Endothelial cell of hepatic sinusoid (primary cell): ENCODE data around the gene SGMS1.
"Not testable (repeated sequence)": the region's sequence is repeated elsewhere in the genome, so short reads cannot be mapped to it uniquely, and the experiment has no call there.

ENCODE experiments used
- in situ Hi-C: cut with HindIII; loops from 2 replicates; pipeline ENCODE4 v1.10.0; 2017; ENCODE audit warnings: low sequenced_read_pairs

Gene SGMS1

DNA sequence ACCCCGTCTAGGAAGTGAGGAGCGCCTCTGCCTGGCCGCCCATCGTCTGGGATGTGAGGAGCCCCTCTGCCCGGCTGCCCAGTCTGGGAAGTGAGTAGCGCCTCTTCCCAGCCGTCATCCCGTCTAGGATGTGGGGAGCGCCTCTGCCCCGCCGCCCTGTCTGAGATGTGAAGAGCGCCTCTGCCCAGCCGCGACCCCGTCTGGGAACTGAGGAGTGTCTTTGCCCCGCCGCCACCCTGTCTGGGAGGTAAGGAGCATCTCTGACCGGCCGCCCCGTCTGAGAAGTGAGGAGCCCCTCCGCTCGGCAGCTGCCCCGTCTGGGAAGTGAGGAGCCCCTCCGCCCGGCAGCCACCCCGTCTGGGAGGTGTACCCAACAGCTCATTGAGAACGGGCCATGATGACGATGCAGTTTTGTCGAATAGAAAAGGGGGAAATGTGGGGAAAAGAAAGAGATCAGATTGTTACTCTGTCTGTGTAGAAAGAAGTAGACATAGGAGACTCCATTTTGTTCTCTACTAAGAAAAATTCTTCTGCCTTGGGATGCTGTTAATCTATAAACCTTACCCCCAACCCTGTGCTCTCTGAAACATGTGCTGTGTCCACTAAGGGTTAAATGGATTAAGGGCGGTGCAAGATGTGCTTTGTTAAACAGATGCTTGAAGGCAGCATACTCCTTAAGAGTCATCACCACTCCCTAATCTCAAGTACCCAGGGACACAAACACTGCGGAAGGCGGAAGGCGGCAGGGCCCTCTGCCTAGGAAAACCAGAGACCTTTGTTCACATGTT is 267.9 kb downstream of the SGMS1 start:
- in situ Hi-C loops, result not testable (repeated sequence)

DNA sequence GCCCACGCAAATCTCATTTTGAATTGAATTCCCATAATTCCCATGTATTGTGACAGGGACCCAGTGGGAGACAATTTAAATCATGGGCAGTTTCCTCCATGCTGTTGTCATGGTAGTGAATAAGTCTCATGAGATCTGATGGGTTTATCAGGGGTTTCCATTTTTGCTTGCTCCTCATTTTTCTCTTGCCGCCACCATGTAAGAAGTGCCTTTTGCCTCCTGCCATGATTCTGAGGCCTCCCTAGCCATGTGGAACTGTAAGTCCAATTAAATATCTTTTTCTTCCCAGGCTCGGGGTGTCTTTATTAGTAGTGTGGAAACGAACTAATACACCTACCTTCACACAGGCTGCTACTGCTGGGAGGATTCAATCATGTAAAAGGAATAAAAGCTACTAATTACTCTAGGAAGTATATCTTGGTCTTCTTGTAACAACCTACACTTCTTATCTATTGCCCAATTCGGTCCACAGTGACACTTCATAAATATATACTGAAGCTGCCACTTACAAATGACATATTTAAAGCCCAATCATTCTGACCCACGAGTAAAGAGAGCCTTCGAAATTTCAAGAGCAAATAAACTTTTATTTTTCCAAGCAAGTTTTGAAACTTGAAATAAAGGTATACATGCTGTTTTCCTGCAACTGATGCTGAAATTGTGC is 272.1 kb downstream of the SGMS1 start:
- in situ Hi-C loops, result no loop called here

DNA sequence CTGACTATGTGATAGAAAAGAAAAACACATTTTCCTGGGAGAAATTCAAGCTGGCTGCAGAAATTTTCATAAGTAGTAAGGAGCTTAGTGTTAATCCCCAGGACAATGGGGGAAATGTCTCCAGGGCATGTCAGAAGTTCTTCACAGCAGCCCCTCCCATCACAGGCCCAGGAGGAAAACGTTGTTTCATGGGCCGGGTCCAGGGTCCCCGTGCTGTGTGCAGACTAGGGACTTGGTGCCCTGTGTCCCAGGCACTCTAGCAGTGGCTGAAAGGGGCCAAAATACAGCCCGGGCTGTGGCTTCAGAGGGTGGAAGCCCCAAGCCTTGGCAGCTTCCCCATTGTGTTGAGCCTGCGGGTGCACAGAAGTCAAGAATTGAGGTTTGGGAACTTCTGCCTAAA is 273.4 kb downstream of the SGMS1 start:
- in situ Hi-C loops, result no loop called here

DNA sequence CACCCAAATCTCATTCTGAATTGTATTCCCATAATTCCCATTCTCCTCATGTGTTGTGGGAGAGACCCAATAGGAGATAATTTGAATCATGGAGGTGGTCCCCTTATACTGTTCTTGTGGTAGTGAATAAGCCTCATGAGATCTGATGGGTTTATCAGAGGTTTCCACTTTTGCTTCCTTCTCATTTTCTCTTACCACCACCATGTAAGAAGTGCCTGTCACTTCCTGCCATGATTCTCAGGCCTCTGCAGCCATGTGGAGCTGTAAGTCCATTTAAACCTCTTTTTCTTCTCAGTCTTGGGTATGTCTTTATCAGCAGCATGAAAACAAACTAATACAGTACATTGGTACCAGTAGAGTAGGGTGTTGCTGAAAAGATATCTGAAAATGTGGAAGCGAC is 274.2 kb downstream of the SGMS1 start:
- in situ Hi-C loops, result no loop called here

DNA sequence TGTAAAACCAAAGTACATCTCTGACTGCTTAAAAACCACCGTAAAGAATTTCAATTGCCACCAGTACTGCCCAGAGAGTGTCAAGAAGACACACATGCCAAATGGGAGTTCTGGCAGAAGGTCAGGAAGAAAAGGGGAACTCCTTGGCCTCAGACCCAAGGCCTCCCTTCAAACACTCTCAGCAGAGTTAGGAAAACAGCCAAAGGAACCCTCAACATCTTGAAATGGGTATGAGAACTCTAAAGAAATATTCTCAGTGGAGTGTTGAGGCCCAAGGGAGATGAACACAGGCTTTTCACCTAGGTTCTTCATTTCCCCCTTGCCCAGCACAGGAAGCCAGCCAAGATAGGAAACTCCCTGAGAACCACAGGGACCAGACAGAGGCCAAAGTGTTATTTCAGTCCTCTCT is 276.4 kb downstream of the SGMS1 start:
- in situ Hi-C loops, result no loop called here

DNA sequence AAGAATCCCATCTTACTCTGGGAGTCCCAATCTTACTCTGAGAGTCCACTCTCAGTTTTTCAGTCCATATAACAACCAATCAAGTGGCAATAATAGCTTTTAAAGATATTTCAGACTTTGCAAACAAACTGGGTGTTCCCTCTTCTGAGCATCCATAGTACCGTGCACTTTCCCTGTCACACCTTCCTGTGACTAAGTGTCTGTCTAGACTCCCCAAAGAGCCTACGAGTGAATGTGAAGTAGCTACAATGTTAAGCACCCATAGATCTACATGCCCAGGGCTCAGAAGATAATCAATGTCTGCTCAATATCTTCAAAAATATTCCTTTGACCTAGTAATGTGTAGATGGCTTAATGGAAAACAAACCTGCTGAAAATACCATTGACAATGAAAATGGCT is 276.8 kb downstream of the SGMS1 start:
- in situ Hi-C loops, result no loop called here

DNA sequence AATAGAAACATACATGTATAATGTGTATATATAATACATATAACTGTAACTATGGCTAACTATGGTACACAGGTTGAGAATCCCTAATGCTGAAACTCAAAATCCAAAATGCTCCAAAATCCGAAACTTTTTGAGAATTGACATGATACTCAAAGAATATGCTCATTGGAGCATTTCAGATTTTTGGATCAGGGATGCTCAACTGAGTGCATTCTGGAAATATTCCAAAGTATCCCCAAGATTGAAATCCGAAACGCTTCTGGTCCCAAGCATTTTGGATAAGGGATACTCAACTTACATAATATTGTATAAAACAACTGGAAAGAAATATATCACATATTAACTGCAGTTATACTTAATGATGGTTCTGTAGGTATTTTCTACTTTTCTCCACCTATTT is 278.2 kb downstream of the SGMS1 start:
- in situ Hi-C loops, result no loop called here

DNA sequence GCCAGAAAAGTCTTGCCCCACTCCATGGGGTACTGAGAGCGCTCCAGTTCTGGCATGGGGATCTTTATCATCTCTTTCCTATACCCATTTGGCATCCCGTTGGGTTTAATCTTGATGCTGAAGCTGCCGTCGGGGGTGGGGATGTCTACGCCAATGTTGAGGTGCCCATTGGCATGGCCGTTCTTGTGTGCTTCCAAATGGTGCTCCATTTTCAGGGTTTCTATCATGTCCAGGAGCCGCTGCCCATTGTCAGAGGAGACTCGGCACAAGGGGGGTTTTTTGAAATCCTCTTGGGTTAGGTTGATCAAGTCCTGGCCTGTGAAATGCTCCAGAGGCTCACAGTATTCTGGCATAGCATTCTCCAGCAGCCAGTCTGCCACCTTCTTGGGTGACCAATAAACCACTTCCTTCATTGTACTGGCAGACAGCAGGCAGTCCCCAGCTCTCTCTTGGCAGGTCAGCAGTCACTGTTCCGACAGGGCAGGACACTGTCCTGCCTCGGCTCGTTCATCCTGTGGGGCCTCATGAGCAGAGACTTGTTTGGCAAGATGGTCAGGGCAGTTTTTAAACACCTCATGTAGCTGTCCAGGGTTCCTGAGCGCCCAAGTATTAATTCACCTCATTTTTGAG is 279.9 kb downstream of the SGMS1 start:
- in situ Hi-C loops, result no loop called here

DNA sequence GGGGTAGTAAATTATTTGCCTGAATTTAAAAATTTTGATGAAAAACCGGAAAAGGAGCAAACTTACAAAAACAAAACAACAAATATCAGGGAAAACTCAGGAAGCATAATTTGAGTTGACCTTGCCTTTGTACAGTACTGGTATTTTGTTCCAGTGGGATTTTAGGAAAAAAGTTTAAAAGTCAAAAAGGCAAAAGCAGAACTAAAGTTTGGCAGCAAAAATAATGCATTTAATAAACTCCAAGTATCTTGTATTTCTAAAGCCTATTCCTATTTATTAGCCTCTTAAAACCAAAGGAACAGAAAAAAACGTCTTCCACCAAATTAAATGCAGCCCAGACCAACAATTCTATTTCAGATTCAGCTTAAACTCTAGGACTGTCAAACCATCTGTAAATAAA is 281.8 kb downstream of the SGMS1 start:
- in situ Hi-C loops, result no loop called here

DNA sequence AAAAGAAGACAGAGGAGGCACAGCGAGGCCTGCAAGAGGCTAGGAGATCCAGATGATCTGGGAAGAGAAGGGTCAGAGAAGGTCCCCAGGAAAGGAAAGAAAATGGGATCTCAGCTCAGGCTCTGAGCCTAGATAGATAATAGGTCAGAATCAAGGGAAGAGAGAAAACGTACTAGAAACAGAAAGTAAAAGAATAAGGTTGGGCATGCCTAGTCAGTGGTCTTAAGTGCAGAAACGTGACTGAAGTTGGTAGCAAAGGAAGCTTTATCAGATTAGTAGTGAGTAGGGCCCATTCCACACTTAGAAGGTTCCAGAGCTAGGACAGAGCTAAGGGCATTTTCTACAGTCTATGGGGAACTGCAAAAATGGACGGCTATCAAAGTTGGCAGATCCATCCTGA is 287.6 kb downstream of the SGMS1 start:
- in situ Hi-C loops, result no loop called here

DNA sequence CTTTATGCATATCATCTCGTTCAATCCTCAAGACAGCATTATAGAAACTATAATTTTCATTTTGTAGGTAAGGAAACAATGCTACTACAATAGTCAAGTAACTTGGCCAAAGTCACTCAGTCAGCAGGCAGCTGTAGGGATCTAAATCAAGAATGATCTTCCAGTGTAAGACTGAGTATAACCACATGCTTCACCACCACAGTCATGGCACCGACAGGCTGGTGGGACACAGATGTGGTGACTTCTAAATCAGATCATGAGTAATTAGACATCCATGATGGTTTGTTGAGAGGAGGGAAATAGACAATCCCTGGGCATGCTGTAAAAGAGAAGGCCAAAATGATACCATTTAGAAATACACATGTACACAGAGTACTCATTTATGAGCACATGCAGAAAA is 288.4 kb downstream of the SGMS1 start:
- in situ Hi-C loops, result no loop called here

DNA sequence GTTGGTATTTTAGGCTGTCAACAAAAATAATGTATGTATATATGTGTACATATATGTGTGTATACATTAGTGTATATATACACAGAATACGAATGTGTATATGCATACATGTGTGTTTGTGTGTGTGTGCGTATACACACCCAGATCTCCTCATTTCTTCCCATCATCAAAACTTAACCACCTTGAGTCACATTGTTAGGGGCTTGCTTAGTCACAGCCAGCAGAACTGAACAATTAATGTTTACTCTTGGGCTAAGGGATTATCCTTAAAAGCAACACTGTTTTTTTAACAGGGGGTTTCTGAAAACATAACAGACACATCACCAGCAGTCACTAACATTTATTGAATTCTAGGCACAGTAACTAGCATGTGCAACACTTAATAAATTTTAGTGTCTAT is 289.5 kb downstream of the SGMS1 start:
- in situ Hi-C loops, result no loop called here

DNA sequence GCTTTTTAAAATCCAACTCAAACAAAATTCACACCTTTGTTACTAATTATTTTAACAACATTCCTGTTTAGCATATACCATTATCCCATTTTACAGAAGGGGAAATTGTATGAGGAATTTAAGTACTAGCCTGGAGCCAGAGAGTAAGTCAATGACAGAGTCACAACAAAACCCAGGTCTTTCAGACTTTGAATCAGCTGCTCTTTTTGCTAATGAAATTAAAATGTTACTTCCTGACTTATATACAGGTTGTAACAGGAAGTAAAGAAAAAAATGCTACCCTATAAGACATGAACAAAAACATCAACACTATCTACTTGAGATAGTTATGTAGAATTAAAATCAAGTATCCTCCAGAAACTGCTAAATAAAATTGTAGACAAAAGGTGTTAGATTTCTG is 289.9 kb downstream of the SGMS1 start:
- in situ Hi-C loops, result no loop called here

DNA sequence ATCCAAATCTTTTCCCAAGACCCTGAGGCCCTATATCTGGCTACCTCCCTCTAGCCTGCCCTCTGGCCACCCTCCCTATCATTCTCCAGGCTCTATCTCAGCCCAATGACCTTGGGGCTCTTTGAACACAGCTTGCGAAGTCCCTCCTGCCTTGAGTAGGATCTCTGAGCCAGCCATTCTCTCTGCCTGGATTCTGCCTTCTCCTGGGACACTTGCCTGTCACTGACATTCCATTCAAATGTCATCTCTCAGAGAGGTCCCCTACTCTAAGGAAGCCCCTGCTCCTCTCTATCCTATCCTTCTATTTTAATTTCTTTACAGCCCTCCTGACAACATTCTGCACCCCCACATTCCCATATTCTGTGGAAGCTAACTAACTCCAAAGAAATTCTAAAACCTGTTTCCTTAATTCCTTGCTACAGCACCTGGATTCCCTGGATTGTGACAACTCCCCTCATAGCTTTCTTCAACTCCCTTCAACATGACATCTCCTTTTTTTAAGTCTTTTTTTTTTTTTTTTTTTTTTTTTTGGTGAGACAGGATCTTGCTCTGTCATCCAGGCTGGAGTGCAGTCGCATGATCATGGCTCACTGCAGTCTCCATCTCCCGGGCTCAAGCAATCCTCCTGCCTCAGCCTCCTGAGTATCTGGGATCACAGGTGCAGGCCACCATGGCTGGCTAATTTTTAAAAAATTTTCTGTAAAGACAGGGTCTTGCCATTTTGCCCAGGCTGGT is 291.5 kb downstream of the SGMS1 start:
- in situ Hi-C loops, result no loop called here

DNA sequence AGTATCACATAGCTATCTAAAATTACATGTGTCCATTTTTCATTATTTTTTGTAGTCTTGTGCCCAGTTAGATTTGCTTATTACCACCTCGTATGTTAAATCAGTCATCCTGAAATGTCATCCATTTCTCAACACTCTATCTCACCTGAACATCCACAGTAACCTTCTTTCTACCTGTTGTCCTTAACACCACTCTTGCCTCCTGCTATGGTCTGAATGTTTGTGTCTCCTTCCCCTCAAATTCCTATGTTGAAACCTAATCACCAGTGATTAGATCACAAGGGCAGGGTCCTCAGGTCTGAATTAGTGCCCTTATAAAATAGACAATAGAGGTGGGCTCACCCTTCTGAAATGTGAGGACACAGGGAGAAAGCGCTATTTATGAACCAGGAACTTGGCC is 292.3 kb downstream of the SGMS1 start:
- in situ Hi-C loops, result no loop called here

DNA sequence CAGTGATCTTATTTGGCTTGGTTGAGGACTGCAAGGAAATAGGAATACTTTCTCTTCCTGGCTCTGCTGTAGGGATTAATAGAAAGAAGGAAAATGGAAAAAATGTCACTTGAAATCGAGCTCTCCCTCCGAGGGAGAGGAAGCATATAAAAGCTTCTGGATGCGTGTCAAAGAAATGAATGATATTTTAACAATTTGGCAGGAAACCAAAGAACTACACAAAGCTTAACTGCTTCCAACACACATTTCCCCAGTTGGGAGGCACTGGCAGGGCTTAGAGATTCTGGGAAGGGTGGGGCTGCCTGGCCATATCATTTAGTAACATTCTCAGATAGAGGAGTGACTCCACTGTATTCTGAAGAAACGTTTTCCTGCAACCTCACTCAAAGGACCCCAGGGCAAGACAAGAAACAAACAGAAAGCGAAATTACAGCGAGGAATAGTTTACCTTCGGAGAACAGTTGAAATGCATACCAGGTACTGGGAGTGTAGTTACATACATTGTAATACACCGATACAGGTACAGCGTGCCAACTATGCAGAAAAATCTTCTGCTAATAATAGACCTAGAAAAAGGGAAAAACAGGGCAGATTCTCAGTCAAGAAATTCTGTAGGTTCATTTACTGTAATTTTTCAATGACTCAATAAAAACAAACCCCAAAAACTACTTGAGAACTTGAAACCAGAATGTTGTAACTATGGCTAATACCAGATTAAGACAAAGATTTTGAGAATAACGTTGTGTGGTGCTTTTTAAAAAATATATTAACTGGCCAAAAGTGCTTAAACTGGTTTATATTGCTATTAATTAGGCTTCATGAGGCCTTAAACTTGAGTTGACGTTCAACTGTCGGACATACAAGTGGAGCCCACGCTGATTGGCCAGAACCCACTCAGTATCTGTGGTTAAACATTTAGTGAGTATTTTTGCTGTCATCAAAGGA is 296.7 kb downstream of the SGMS1 start:
- in situ Hi-C loops, result loop anchor here (5.0 kb wide), 1 partner anchor 90 kb away; no protein-coding TSS in a partner anchor

DNA sequence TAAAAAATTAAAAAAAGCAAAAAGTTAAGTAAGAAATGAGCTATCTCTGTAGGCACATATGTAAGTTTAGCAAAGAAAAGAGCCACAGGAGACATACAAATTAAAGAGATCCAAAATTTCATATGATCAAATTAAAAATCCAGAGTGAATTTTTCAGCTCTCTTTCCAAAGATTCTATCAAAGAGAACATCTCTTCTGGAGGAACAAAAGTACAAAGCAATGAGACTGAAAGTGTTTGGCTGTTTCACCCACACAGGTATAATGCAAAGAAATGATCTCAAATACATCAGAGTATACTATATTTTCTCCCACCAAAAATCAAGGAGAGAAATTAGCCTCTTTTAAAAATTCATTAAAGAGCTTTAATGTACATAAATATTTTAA is 297.6 kb downstream of the SGMS1 start:
- in situ Hi-C loops, result loop anchor here (5.0 kb wide), 1 partner anchor 91 kb away; no protein-coding TSS in a partner anchor

DNA sequence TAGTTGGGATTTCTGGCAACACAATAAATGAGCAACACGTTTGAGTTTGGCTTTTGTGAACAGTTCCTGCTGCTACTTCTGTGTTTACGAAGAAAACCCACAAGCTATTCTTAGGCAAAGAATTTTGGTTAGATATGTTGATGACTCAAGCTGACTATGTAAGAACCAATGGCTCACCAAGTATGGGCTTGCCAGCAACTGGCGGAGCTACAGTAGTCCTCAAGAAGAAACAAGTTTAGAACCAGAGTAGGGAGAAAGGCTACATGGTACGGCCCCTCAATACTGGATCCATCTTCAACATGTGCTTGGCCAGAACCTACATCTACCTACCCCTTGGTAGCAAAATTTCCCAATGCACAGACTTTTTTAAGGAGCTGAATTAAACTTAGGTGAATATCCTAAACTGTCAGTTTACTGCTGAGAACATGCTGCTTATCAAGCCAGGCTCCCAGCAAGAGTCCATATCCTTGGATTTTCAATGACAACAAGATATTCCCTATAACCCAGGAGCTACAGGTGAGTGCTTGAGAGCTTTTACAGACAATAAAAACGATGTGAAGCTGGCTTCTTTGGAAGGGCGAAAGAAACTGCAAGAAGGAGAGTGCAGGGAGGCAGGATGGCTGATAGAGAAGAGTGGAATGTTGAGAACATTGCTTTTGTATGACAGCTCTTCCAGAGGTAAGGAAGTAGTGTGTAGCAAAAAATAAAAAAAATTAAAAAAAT is 298.1 kb downstream of the SGMS1 start:
- in situ Hi-C loops, result loop anchor here (5.0 kb wide), 1 partner anchor 92 kb away; no protein-coding TSS in a partner anchor

DNA sequence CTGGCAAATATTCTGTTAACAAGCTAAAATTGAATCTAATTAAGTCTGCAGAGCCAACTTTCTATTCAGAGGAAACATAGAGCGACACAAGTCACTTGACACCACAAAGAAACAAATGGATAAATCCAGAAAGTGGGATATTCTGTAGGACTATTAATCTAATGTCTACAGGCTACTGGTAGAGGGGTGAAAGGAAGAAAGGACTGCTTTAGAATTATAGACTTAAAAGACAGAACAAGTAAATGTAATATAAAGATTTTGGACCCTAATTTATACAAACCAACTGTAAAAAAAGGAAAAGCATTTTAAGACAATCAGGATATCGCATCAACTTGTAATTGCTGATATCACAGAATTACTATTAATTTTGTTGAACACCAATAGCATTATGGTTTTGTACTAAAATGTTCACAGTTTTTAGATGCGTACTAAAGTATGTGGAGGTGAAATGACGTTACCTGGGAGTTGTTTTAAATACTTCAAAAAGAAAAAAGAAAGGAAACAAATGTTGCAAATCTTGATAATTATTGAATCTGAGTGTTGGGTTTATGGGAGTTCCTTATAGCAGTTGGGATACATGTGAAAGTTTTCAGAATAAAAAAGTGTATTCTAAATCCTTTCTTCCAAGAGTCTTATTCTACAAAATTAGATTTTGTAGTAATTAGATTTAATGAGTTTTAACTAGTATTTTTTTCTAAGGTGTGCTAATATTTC is 298.9 kb downstream of the SGMS1 start:
- in situ Hi-C loops, result loop anchor here (5.0 kb wide), 1 partner anchor 92 kb away; no protein-coding TSS in a partner anchor
